ENCODE results near the gene ZC2HC1B.

ZC2HC1B gene

GRCh38 chr6:143963158-143963919 is 99.1 kb downstream of the ZC2HC1B start:
- no peak for DNase-seq

- no peak for DNase-seq
These were observed 100.4 kb downstream of the ZC2HC1B start for GRCh38 chr6:143964674-143965081.

GRCh38 chr6:143965503-143966171 is 101.4 kb downstream of the ZC2HC1B start:
- DNase-seq, result no peak

- no peak for DNase-seq
These were observed 102.0 kb downstream of the ZC2HC1B start for GRCh38 chr6:143966312-143966711.

GRCh38 chr6:143967706-143968376 is 103.6 kb downstream of the ZC2HC1B start:
- no peak for DNase-seq

GRCh38 chr6:143969077-143969476 is 104.8 kb downstream of the ZC2HC1B start:
- DNase-seq, result no peak

GRCh38 chr6:143970456-143971218 is 106.4 kb downstream of the ZC2HC1B start:
- DNase-seq, result no peak

GRCh38 chr6:143971482-143972205 is 107.4 kb downstream of the ZC2HC1B start:
- no peak for DNase-seq

- DNase-seq, result no peak
These were observed 109.1 kb downstream of the ZC2HC1B start for GRCh38 chr6:143973097-143973966.

GRCh38 chr6:143974089-143974488 is 109.8 kb downstream of the ZC2HC1B start:
- DNase-seq, result no peak

GRCh38 chr6:143976806-143977349 is 112.6 kb downstream of the ZC2HC1B start:
- no peak for DNase-seq

- DNase-seq, result no peak
These were observed 116.6 kb downstream of the ZC2HC1B start for GRCh38 chr6:143980921-143981320.

GRCh38 chr6:143982968-143983367 is 118.7 kb downstream of the ZC2HC1B start:
- DNase-seq, result no peak

GRCh38 chr6:143984666-143985065 is 120.4 kb downstream of the ZC2HC1B start:
- no peak for DNase-seq

GRCh38 chr6:143986463-143987065 is 122.3 kb downstream of the ZC2HC1B start:
- no peak for DNase-seq

Measured in right hindlimb (tissue), 1 donor.